Measurements from ENCODE around the gene GAS5. TPM values are rescaled to one million over a fixed set of nuclear protein-coding genes. Genes with fewer than 3 reads are reported as not detected.

GAS5 gene
- total and polyA plus RNA-seq, 9 of the 15 experiments (the other 6 are each of a cell fraction or from before 2014, with no cell fraction given): 565 to 1,860 (median 1,006) TPM

- Histone ChIP-seq H3K79me2 (ENCODE audit: control insufficient read depth, insufficient read depth, low read length) (no peaks in the 10 kb centered on the region), H3K9ac (ENCODE audit: insufficient read depth in 1 of 2, low read depth in 2 of 2, low read length in 2 of 2) (no peak overlapping the region; a peak in 1 of 4 replicates), H3K4me2 (ENCODE audit: insufficient read depth, low read length) (peak overlapping the region; percentile 10; the same call in 1 of the 2 replicates), H3K27me3 (ENCODE audit: control insufficient read depth in 2 of 2, insufficient read depth in 2 of 2, low read length in 2 of 2) (no peaks in the 10 kb centered on the region), H3K4me3 (no peak overlapping the region), H4K20me1 (replicated peaks; ENCODE audit: control insufficient read depth, insufficient read depth, low read length) (no peaks in the 10 kb centered on the region), H3K4me1 (replicated peaks in 1 of 2; ENCODE audit: control insufficient read depth in 2 of 2, insufficient read depth in 2 of 2, low read length in 2 of 2) (peaks cover 4 to 20% of the 10 kb centered on the region in 2 experiments; a peak in 4 of 5 replicates), H3K36me3 (ENCODE audit: control insufficient read depth, insufficient read depth, low read length) (no peaks in the 10 kb centered on the region), H2AFZ (ENCODE audit: low read depth, low read length) (peak overlapping the region; percentile 37; the same call in 1 of the 2 replicates), H3K27ac (ENCODE audit: extremely low read depth, low read depth, low read length) (no peak overlapping the region), H3K9me1 (ENCODE audit: control insufficient read depth, insufficient read depth, low read length) (no peaks in the 10 kb centered on the region), H3K9me3 (replicated peaks; ENCODE audit: control insufficient read depth, insufficient read depth, low read depth, low read length) (no peaks in the 10 kb centered on the region)
- in situ Hi-C loops (cut with MboI) (no loop called here), intact Hi-C loops (cut with micrococcal nuclease) (loop anchor here (5.0 kb wide), 2 partner anchors 159 to 481 kb away; no protein-coding TSS in a partner anchor)
- no TSS peak for BruUV-seq (replicated peaks)
- ATAC-seq (peak; percentile 7; the same call in 1 of the 3 replicates), DNase-seq (ENCODE audit: extremely low read depth in 1 of 4, low spot score in 3 of 4) (peak in 1 of 4 experiments; percentile 44), FAIRE-seq (no peak)
- ChIA-PET CTCF (ENCODE audit: low intra/inter-chr PET ratio) (interaction anchor here (0.6 kb wide), 1 partner anchor 493 kb away, joined by 3 read pairs; no protein-coding TSS in a partner anchor), POLR2A (interaction anchor here (0.8 kb wide), 1 partner anchor 21 kb away, joined by 3 read pairs; no protein-coding TSS in a partner anchor)
- WGBS (ENCODE audit: insufficient coverage, low coverage, missing lambda C conversion rate): 21% methylated on average over 3 of the region's 3 CpGs
- peak; percentile 93 for TF ChIP-seq PKNOX1 (IDR thresholded peaks at IDR 0.05)
- no peak for TF ChIP-seq CTCF (IDR thresholded peaks at IDR 0.05 in 2 of 3, conservative IDR thresholded peaks at IDR 0.05 in 1 of 3; ENCODE audit: insufficient read depth in 2 of 3, low read depth in 1 of 3, low read length in 3 of 3)
- TF ChIP-seq JUND (IDR thresholded peaks at IDR 0.05; ENCODE audit: borderline replicate concordance, low read depth, low read length): peak; percentile 33; the same call in 1 of the 2 replicates
- no peak; the same call in 2 of the 3 replicates for TF ChIP-seq JUND (tag; IDR thresholded peaks at IDR 0.05; ENCODE audit: borderline replicate concordance, low read depth, low read length)
- TF ChIP-seq MTA3 (IDR thresholded peaks at IDR 0.05; ENCODE audit: borderline replicate concordance): no peak
- peak; percentile 45; the same call in 1 of the 2 replicates for TF ChIP-seq SPI1 (IDR thresholded peaks at IDR 0.05; ENCODE audit: borderline replicate concordance, low read depth, low read length)
- no peak for TF ChIP-seq SREBF1 (IDR thresholded peaks at IDR 0.05; ENCODE audit: borderline replicate concordance, low read depth, low read length)
- no peak for TF ChIP-seq SLC30A9 (CRISPR knock-in tag; IDR thresholded peaks at IDR 0.05)
- no peak for TF ChIP-seq POLR2A (conservative IDR thresholded peaks at IDR 0.05)
- no peak for TF ChIP-seq ATF7 (IDR thresholded peaks at IDR 0.05)
- TF ChIP-seq ZNF780A (CRISPR knock-in tag; IDR thresholded peaks at IDR 0.05): no peak
- no peak for TF ChIP-seq CREB1 (IDR thresholded peaks at IDR 0.05)
- 0 out of 2 replicates have a peak, but pooled peaks have one; percentile 32 for TF ChIP-seq CREB1 (CRISPR knock-in tag; IDR thresholded peaks at IDR 0.05)
- no peak for TF ChIP-seq ZNF584 (CRISPR knock-in tag; IDR thresholded peaks at IDR 0.05; ENCODE audit: low read depth)
- no peak for TF ChIP-seq MNT (conservative IDR thresholded peaks at IDR 0.05)
These were observed 45.3 kb upstream of the GAS5 start for GRCh38 chr1:173913111-173913510.
